HG03045 (cell line): ENCODE data around the gene FIGLA.

Experiments used
- ATAC-seq: cut with Tn5 transposase; IDR thresholded peaks from one replicate; pipeline ENCODE4 v1.9.1; 2021; ENCODE audit warnings: mild to moderate bottlenecking, moderate library complexity; ENCODE audit not compliant: unreplicated experiment

Gene FIGLA

GRCh38 chr2:70776266-70776665 is 14.2 kb downstream of the FIGLA start:
- ATAC-seq: no peak

GRCh38 chr2:70775141-70775540 is 15.3 kb downstream of the FIGLA start:
- no peak for ATAC-seq

GRCh38 chr2:70772486-70773155 is 17.8 kb downstream of the FIGLA start:
- no peak for ATAC-seq

GRCh38 chr2:70771446-70771845 is 19.0 kb downstream of the FIGLA start:
- ATAC-seq: peak; percentile 59

GRCh38 chr2:70769450-70769849 is 21.0 kb downstream of the FIGLA start:
- no peak for ATAC-seq

- no peak for ATAC-seq
Observed at GRCh38 chr2:70768590-70769085, 21.8 kb downstream of the FIGLA start.

GRCh38 chr2:70767699-70768589 is 22.5 kb downstream of the FIGLA start, which contains the start of gene ADD2:
TSS of gene ADD2 (minus strand) at chr2:70768200. CDS start at chr2:70706408, 61,792 bp downstream.
- no peak for ATAC-seq

- no peak for ATAC-seq
Observed at GRCh38 chr2:70767079-70767698, 23.3 kb downstream of the FIGLA start.

GRCh38 chr2:70766357-70767078 is 23.9 kb downstream of the FIGLA start:
- ATAC-seq: no peak

- no peak for ATAC-seq
Observed at GRCh38 chr2:70765507-70765906, 24.9 kb downstream of the FIGLA start.

- ATAC-seq: no peak
Observed at GRCh38 chr2:70759446-70759845, 31.0 kb downstream of the FIGLA start.

GRCh38 chr2:70757966-70758365 is 32.5 kb downstream of the FIGLA start:
- no peak for ATAC-seq

GRCh38 chr2:70757360-70757759 is 33.1 kb downstream of the FIGLA start:
- ATAC-seq: no peak

GRCh38 chr2:70756128-70756527 is 34.3 kb downstream of the FIGLA start:
- no peak for ATAC-seq

- no peak for ATAC-seq
Observed at GRCh38 chr2:70753902-70754301, 36.5 kb downstream of the FIGLA start.

- ATAC-seq: no peak
Observed at GRCh38 chr2:70753031-70753430, 37.4 kb downstream of the FIGLA start.

- no peak for ATAC-seq
Observed at GRCh38 chr2:70752396-70752795, 38.0 kb downstream of the FIGLA start.

- no peak for ATAC-seq
Observed at GRCh38 chr2:70751881-70752280, 38.6 kb downstream of the FIGLA start.

GRCh38 chr2:70750320-70750719 is 40.1 kb downstream of the FIGLA start:
- no peak for ATAC-seq

- no peak for ATAC-seq
Observed at GRCh38 chr2:70748002-70748784, 42.2 kb downstream of the FIGLA start.
